Activated CD4-positive, alpha-beta T cell treated with anti-CD3 and anti-CD28 coated beads for 4 hours (primary cell): ENCODE data around the gene PRPF6.
A peak's percentile ranks its signal among the peaks of the same experiment; 100 is the strongest.

Experiments
- DNase-seq, 2 donors: peaks; one replicate each; pipeline ENCODE4 v3.0.0-alpha.2; 2020

The PRPF6 gene

GRCh38 chr20:64038224-64038564 lies 57.3 kb downstream of the PRPF6 start:
- no peak for DNase-seq

GRCh38 chr20:64038565-64039292 lies 57.8 kb downstream of the PRPF6 start:
- DNase-seq = peak; percentile 75 to 78

DNA sequence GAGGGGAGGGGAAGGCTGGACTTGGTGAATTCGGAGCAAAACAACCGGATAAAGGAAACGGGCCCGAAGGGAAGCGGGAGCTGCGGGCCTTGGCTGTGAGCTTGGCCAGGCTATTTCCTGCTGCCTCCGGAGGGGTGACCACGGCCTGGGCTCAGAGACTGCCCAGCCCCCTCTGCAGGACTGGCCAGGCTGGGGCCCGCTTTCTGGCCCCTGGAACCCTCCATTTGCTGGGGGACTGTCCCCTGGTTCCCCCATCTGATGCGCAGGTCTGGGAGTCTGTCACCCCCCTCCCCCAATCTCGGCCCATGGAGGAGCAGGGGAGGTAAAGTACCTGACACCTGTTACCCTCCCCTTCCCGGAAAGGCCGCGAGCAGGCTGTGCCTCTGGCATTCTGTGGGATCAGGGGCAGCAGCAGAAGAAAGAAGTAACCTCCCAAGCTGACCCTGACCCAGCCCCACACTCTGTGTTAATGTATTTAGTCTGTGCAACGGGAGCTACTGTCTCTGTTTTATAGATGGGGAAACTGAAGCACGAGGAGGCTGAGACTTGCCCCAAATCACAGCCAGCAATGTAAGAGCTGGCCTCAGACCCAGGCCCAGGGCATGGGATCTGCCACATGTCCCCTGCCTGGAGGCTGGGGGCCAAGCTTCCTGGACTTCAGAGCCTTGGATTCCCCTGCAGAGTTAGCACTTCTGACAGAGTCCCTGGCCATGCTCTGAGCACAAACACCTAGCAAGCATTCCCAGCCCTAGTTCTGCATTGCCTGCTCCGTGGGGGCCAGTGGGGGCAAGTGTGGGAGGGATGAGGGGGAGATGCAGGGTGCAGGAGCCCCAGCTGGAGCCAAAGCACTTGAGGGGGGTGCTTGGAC lies 58.6 kb downstream of the PRPF6 start:
- DNase-seq = no peak

DNA sequence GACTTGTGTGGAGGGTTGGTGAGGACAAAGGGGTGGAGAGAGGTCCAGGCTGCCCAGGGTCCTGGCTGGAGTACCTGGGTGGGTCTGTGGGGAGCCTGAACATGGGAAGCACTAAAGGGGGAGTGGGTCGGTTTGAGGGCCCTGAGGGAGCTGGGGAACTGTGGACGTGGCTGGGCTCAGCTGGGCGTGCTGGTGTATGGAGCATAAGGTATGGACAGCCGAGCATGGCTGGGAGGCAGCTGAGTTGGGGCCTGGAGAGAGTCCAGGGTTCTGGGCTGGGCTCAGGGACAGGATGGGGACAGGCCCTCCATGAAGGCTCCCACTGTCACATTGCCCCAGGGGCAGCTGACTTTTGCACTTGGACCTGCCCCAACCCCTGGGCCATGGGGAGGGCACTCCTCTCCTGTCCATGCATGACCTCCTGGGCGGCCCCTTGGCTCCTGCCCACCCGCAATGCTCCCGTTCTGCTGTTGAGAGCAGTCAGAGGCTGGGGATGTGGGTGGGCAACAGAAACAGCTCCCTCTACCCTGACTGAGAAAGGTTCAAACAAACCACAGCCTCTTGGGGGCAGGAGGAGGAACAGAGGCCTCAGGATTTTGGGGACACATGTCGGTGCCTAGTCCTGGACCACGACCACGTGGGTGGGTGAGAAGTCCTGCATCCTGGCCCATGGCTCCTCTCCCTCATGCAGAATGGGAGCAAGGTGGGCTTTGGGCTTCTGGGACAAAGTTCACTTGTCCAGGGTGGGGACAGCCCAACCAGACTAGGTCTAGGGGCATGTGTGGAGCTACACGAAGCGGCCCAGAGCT lies 59.5 kb downstream of the PRPF6 start:
- DNase-seq = no peak

DNA sequence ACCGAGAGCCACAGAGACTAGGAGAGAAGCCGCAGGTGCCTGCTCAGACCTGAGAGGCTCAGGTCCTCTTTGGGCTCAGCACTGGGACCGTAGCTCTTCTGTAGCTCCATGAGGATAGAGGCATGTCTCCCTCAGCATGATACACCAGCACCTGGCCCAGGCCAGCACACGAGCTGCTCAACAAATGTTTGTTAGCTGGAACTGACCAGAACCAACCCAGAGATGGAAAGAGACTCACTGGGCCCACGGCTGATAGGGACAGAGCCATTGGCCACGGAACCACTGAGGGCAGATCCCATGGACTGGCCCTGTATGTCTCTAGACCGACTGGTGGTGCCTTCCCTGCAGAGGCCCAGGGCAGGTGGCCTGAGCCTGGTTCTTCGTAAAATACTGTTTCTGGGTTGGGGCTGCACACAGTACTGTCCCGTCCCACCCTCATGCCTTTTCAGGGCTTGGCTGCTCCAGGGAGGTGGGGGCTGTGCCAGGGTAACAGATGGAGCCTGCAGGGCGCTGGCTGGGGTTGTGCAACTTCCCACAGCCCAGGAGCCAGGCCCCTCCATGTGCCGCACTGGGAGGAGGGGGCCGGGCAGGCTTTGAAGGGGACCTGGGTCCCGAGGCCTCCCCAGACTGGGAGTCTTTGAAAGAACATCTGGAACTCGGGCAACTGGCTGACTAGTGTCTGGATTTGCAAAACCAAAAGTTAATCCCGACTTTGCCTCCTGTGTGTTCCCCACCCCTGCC lies 60.3 kb downstream of the PRPF6 start:
- no peak for DNase-seq

GRCh38 chr20:64041781-64042053 lies 60.8 kb downstream of the PRPF6 start:
- DNase-seq = no peak

- no peak for DNase-seq
Observed at GRCh38 chr20:64042054-64042781, 61.3 kb downstream of the PRPF6 start.

GRCh38 chr20:64043768-64044167 lies 62.8 kb downstream of the PRPF6 start:
- no peak for DNase-seq

DNA sequence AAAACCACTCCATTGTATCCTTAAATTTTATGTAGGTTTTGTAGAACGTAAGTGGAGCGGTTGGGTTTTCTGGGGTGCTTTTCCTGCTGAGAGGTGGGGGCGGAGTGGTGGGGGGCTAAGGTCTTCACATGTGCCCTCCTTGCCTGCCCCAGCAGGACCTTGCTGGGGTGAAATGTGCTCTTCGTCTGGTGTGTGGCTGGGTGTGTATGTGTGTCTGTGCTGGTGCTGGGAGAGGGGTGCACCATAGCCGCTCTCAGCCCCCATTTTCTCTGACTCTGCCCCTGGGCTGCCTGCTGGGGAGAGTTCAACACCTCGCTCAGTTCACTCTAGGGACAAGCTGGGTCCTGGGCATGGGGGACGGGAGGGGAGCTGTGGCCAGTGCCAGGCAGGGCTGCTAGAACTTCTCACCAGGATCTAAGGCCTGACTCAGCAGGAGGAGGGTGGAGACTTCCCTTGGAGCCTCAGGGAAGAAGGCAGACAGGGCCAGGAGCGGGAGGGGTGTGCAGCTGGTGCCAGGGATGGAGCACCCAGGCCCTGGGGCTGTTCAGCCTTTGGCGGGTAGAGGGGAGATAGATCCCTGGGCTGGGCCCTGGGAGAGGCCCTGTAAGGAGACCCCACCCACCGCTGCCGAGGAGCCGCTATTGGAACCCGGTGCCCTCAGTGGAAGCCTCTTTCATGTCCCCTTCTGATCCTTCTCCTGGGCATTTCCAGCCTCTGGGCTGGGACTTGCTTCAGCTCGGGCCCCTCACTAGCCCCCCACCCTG lies 63.7 kb downstream of the PRPF6 start:
- no peak for DNase-seq

DNA sequence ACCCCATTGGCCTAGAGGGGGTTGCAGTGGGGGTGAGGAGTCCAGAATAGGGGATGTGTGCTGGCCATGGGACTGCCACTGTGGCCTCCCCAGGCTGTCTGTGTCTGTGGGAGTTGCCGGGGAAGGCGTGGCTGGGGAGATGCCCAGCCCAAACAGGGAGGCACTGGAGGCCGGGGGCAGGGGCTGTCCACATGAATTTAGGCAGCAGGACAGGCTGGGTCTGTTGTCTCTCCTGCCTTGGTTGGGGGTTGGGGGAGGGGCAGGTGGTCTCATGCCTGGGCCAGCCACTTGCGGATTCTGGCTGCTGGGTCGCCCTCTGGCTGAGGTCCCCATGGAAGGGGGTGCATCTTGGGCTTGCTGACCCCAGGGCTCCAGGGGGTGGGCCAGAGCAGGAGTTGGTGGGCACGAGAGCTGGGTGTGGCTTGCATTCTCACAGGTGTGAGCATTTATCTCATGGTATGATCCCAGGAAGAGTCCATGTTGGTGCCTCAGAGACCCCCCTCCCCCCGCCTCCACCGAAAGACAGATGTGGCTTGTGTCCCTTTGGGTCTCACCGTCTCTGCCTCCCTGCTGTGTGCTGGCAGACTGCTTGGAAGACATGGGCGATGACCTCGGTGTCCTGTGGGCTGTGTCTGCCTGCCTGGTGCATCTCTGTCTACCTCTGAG lies 64.5 kb downstream of the PRPF6 start:
- DNase-seq = no peak

DNA sequence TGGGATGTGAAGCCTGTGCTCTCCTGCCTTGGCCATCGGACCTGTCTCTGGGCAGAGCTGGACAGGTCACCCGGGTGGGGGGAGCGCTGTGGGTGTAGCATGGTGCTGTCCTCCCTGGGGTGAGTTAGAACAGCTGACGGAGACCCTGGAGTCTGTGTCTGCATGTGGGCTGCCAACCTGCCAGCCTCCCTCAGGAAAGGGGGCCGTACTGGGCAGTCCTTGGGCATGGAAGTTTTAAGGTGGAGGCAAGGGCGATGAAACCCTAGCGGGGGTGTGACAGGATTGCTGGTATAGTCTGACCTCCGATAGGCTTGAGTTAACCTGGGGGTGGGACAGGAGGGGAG lies 66.1 kb downstream of the PRPF6 start:
- DNase-seq = no peak

GRCh38 chr20:64047968-64048401 lies 67.1 kb downstream of the PRPF6 start:
- DNase-seq = no peak

GRCh38 chr20:64048402-64049044 lies 67.6 kb downstream of the PRPF6 start:
- DNase-seq = no peak

- no peak for DNase-seq
Observed at GRCh38 chr20:64049060-64049877, 68.3 kb downstream of the PRPF6 start, which contains the start of gene SOX18. Gene SOX18 (minus strand): TSS chr20:64049639. CDS start chr20:64049516, 123 bp downstream.

GRCh38 chr20:64049878-64050260 lies 68.9 kb downstream of the PRPF6 start:
- DNase-seq = no peak

- DNase-seq = no peak
Observed at GRCh38 chr20:64050261-64051032, 69.5 kb downstream of the PRPF6 start.

DNA sequence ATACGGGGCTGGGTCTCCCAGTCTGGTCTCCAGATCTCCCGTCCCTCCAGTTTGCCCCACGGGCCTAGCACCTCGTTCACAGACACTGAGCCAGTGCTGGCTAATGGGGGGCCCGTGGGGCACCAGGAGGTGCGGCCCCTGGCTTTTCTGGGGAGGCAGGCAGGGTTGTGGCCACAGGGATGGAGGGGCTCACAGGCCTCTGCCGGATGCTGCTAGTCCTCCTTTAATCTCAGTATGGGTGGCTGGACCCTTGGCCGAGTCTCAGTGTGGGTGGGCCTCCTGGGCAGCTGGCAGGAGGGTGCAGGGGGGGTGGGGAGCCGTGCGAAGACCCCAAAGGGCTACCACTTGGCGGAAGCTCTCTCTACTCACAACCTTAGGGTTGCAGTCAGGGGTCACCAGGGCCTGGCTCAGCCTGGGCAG lies 70.1 kb downstream of the PRPF6 start:
- DNase-seq = no peak

DNA sequence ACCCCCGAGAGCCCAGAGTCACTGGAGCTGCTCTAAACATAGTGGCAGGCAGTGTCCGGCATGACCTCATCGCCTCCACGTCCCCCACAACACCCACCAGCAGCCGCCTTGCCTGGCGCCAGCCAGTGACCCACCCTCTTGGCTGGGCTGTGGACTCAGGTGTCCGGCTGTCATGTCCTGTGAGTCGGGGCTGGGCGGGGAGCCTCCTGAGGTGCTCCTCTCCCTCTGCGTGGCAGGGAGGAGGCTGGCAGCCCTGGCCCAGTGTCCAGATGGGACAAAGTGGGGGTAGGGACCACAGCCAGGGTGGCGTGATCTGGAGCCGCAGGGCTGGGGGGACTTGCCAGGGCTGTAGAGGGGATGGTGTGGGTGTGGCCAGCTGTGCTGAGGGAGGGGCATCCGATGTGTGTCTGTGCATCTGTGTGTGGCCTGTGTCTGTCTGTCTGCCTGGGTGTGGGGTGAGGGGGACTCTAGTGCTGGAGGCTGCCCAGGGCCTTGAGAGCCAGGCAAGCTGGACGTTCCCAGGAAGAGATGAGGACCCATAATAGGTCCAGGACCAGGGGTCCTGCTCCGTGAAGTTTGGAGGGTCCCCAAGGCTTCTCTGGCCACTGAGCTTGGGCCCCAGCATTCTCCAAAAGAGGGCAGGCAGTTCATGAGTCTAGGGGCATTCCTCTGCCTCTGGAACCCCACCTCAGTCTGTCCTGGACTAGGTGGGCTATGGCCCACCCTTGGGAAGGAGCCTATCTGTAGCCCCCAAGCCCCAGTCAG lies 70.8 kb downstream of the PRPF6 start:
- no peak for DNase-seq
